K562 (cell line): ENCODE results near the gene MRPS5.

ENCODE experiments used
- MAZ ChIP-seq, 2 experiments: fragments of 450-650 bp in 1 of 2; sonication (generic) in 1 of 2; formaldehyde crosslinking; IDR thresholded peaks in 1 of 2; conservative IDR thresholded peaks in 1 of 2; 2 replicates each; pipeline versions ENCODE4 v1.4.0 to v1.5.0; 2020; ENCODE audit warnings: mild to moderate bottlenecking in 1 of 2, missing genetic modification reagents in 1 of 2
- MYC ChIP-seq, 2 experiments: fragments of 250-450 bp in 1 of 2; sonication (Bioruptor Pico) in 1 of 2; IDR thresholded peaks; 2 replicates each; pipeline versions ENCODE4 v1.5.1 to v1.6.1; 2012 to 2021; ENCODE audit warnings: low read depth in 2 of 2, borderline replicate concordance in 1 of 2, improper control_type of control experiment in 1 of 2, low read length in 1 of 2, mild to moderate bottlenecking in 1 of 2, moderate library complexity in 1 of 2
- POLR2A ChIP-seq: fragments of 450-650 bp; conservative IDR thresholded peaks from 2 replicates; pipeline ENCODE4 v1.6.1; 2016
- RAD21 ChIP-seq, 2 experiments: fragments of 250-450 bp in 1 of 2; fragments of 450-650 bp in 1 of 2; sonication (Bioruptor Pico) in 1 of 2; formaldehyde crosslinking in 1 of 2; IDR thresholded peaks in 1 of 2; conservative IDR thresholded peaks in 1 of 2; 2 replicates each; pipeline versions ENCODE4 v1.4.0 to v1.8.0; 2020 to 2022; ENCODE audit warnings: mild to moderate bottlenecking in 2 of 2, moderate library complexity in 1 of 2
- TAF1 ChIP-seq: IDR thresholded peaks from 2 replicates; pipeline ENCODE4 v1.6.1; 2011; ENCODE audit warnings: mild to moderate bottlenecking, low read length, moderate library complexity; ENCODE audit not compliant: insufficient read depth, control insufficient read depth, severe bottlenecking; ENCODE audit errors: extremely low read depth
- TCF3 ChIP-seq: sonication (generic); formaldehyde crosslinking; IDR thresholded peaks from 2 replicates; pipeline ENCODE4 v1.4.0; 2020; ENCODE audit warnings: mild to moderate bottlenecking, missing genetic modification reagents
- ZBTB1 ChIP-seq: sonication (generic); formaldehyde crosslinking; IDR thresholded peaks from 2 replicates; pipeline ENCODE4 v1.8.1; 2023; ENCODE audit warnings: missing genetic modification reagents, low read depth, mild to moderate bottlenecking, borderline replicate concordance
- ZNF175 ChIP-seq: fragments of 200-800 bp; sonication (Bioruptor generic); IDR thresholded peaks from 2 replicates; pipeline ENCODE4 v1.6.1; 2016; ENCODE audit warnings: low read depth, mild to moderate bottlenecking, missing genetic modification characterization, missing compliant biosample characterization
- ZNF184 ChIP-seq: sonication (generic); formaldehyde crosslinking; IDR thresholded peaks from 2 replicates; pipeline ENCODE4 v1.5.0; 2020; ENCODE audit warnings: missing genetic modification reagents
- ZNF212 ChIP-seq: fragments of 450-650 bp; formaldehyde crosslinking; IDR thresholded peaks from 2 replicates; pipeline ENCODE4 v1.4.0; 2020; ENCODE audit warnings: mild to moderate bottlenecking
- ZNF239 ChIP-seq: fragments of 250-450 bp; sonication (Bioruptor Pico); IDR thresholded peaks from 2 replicates; pipeline ENCODE4 v1.4.0; 2020; ENCODE audit warnings: mild to moderate bottlenecking
- TF ChIP-seq, protein P1 (sequence below): fragments of 450-650 bp; IDR thresholded peaks from 2 replicates; pipeline ENCODE4 v1.6.1; 2017; ENCODE audit warnings: mild to moderate bottlenecking, moderate library complexity
- TF ChIP-seq, protein P2 (sequence below), 2 experiments: fragments of 450-650 bp; formaldehyde crosslinking in 1 of 2; IDR thresholded peaks; 2 replicates each; pipeline versions ENCODE4 v1.4.0 to v1.6.1; 2014 to 2020; ENCODE audit warnings: mild to moderate bottlenecking in 2 of 2, borderline replicate concordance in 1 of 2, low read depth in 1 of 2
- TF ChIP-seq, protein P3 (sequence below), 3 experiments: IDR thresholded peaks in 2 of 3; conservative IDR thresholded peaks in 1 of 3; 2 replicates each; pipeline ENCODE4 v1.5.1; 2011 to 2012; ENCODE audit warnings: low read length in 3 of 3, mild to moderate bottlenecking in 3 of 3, control low read depth in 2 of 3, improper control_type of control experiment in 1 of 3, inconsistent platforms in 1 of 3, low read depth in 1 of 3, mixed read lengths in 1 of 3, moderate library complexity in 1 of 3; ENCODE audit not compliant: insufficient read depth in 2 of 3

DNA sequence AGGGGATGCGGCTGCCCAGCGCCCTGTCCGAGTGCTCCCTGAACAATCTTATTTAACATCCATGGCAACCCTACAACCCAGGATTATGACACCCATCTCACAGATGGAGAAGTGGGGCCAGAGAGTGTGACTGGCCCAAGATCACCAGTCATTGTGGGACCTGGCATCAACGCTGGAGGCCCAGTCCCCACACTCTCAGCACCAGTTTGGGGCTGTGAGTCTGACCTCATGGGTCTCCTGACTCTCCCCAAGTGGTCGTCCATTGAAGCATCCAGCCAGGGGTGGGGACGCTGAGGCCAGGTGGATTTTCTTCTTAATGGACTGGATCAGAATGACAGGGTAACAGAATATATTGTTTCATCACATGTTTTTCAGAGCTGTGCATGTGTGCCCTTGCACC, 71.6 kb downstream of the MRPS5 start:
- TF ChIP-seq MYC (IDR thresholded peaks at IDR 0.05; ENCODE audit: low read depth, low read length) = no peak
- no peak for TF ChIP-seq MYC (CRISPR knock-in tag; IDR thresholded peaks at IDR 0.05; ENCODE audit: borderline replicate concordance, low read depth)
- TF ChIP-seq MAZ (CRISPR knock-in tag; conservative IDR thresholded peaks at IDR 0.05 in 1 of 2, IDR thresholded peaks at IDR 0.05 in 1 of 2) = no peak
- no peak for TF ChIP-seq TAF1
- no peak for TF ChIP-seq TCF3 (CRISPR knock-in tag)
- TF ChIP-seq RAD21 (CRISPR knock-in tag; conservative IDR thresholded peaks at IDR 0.05 in 1 of 2, IDR thresholded peaks at IDR 0.05 in 1 of 2) = no peak
- no peak for TF ChIP-seq POLR2A
- TF ChIP-seq ZNF175 (CRISPR knock-in tag) = no peak
- TF ChIP-seq ZNF212 (CRISPR knock-in tag) = no peak
- TF ChIP-seq ZNF239 (CRISPR knock-in tag) = no peak
- no peak for TF ChIP-seq ZBTB1 (CRISPR knock-in tag)
- TF ChIP-seq, protein P1, sequence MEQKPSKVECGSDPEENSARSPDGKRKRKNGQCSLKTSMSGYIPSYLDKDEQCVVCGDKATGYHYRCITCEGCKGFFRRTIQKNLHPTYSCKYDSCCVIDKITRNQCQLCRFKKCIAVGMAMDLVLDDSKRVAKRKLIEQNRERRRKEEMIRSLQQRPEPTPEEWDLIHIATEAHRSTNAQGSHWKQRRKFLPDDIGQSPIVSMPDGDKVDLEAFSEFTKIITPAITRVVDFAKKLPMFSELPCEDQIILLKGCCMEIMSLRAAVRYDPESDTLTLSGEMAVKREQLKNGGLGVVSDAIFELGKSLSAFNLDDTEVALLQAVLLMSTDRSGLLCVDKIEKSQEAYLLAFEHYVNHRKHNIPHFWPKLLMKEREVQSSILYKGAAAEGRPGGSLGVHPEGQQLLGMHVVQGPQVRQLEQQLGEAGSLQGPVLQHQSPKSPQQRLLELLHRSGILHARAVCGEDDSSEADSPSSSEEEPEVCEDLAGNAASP = no peak
- TF ChIP-seq, protein P2, sequence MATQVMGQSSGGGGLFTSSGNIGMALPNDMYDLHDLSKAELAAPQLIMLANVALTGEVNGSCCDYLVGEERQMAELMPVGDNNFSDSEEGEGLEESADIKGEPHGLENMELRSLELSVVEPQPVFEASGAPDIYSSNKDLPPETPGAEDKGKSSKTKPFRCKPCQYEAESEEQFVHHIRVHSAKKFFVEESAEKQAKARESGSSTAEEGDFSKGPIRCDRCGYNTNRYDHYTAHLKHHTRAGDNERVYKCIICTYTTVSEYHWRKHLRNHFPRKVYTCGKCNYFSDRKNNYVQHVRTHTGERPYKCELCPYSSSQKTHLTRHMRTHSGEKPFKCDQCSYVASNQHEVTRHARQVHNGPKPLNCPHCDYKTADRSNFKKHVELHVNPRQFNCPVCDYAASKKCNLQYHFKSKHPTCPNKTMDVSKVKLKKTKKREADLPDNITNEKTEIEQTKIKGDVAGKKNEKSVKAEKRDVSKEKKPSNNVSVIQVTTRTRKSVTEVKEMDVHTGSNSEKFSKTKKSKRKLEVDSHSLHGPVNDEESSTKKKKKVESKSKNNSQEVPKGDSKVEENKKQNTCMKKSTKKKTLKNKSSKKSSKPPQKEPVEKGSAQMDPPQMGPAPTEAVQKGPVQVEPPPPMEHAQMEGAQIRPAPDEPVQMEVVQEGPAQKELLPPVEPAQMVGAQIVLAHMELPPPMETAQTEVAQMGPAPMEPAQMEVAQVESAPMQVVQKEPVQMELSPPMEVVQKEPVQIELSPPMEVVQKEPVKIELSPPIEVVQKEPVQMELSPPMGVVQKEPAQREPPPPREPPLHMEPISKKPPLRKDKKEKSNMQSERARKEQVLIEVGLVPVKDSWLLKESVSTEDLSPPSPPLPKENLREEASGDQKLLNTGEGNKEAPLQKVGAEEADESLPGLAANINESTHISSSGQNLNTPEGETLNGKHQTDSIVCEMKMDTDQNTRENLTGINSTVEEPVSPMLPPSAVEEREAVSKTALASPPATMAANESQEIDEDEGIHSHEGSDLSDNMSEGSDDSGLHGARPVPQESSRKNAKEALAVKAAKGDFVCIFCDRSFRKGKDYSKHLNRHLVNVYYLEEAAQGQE (IDR thresholded peaks at IDR 0.05; ENCODE audit: borderline replicate concordance) = no peak
- TF ChIP-seq, protein P2 (CRISPR knock-in tag; IDR thresholded peaks at IDR 0.05; ENCODE audit: low read depth) = no peak
- no peak for TF ChIP-seq ZNF184
- TF ChIP-seq, protein P3, sequence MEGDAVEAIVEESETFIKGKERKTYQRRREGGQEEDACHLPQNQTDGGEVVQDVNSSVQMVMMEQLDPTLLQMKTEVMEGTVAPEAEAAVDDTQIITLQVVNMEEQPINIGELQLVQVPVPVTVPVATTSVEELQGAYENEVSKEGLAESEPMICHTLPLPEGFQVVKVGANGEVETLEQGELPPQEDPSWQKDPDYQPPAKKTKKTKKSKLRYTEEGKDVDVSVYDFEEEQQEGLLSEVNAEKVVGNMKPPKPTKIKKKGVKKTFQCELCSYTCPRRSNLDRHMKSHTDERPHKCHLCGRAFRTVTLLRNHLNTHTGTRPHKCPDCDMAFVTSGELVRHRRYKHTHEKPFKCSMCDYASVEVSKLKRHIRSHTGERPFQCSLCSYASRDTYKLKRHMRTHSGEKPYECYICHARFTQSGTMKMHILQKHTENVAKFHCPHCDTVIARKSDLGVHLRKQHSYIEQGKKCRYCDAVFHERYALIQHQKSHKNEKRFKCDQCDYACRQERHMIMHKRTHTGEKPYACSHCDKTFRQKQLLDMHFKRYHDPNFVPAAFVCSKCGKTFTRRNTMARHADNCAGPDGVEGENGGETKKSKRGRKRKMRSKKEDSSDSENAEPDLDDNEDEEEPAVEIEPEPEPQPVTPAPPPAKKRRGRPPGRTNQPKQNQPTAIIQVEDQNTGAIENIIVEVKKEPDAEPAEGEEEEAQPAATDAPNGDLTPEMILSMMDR (IDR thresholded peaks at IDR 0.05 in 2 of 3, conservative IDR thresholded peaks at IDR 0.05 in 1 of 3; ENCODE audit: insufficient read depth in 2 of 3, low read depth in 1 of 3, low read length in 3 of 3) = no peak
